SK-N-SH (cell line): ENCODE results near the gene SPDL1. TPM values are rescaled to one million over a fixed set of nuclear protein-coding genes. Genes with fewer than 3 reads are reported as not detected.

ENCODE experiments used
- CTCF ChIA-PET: fragments of 300-600, 350-600 bp; formaldehyde crosslinking; extraction: SDS; loops from one replicate; lab custom pipeline; 2021; lab: Yijun Ruan, JAX
- POLR2A ChIA-PET: fragments of 350-600 bp; sonication (Branson Sonifier 250); formaldehyde crosslinking; extraction: SDS; loops from one replicate; lab custom pipeline; 2020; ENCODE audit warnings: antibody characterized with exemption, inconsistent platforms; lab: Yijun Ruan, JAX
- DNase-seq: peaks from one replicate; pipeline ENCODE4 v3.0.0; 2012
- H2AFZ ChIP-seq: fragments of 200-600 bp; sonication (generic); 2 replicates; pipeline ENCODE4 v1.8.1; 2016; ENCODE audit warnings: antibody characterized with exemption, mild to moderate bottlenecking, low read depth
- H3F3A ChIP-seq: fragments of 200-600 bp; sonication (generic); replicated peaks from 2 replicates; pipeline ENCODE3; 2016; ENCODE audit warnings: antibody characterized with exemption, mild to moderate bottlenecking; ENCODE audit not compliant: insufficient read depth
- H3K27ac ChIP-seq, 2 experiments: fragments of 200-500 bp in 1 of 2; fragments of 200-600 bp in 1 of 2; sonication (Bioruptor generic) in 1 of 2; sonication (generic), shearing (Covaris generic) in 1 of 2; 2 replicates each; pipeline versions ENCODE4 v1.5.1 to v1.6.1; 2014 to 2016; ENCODE audit warnings: low read depth in 2 of 2, inconsistent platforms in 1 of 2, low read length in 1 of 2, mild to moderate bottlenecking in 1 of 2, mixed read lengths in 1 of 2
- H3K27me3 ChIP-seq: fragments of 200-600 bp; sonication (generic), shearing (Covaris generic); 2 replicates; pipeline ENCODE4 v1.6.1; 2016; ENCODE audit warnings: mixed run types; ENCODE audit not compliant: insufficient read depth
- H3K36me3 ChIP-seq, 2 experiments: fragments of 200-500 bp in 1 of 2; fragments of 200-600 bp in 1 of 2; sonication (Bioruptor generic) in 1 of 2; sonication (generic) in 1 of 2; replicated peaks in 1 of 2; 2 replicates each; pipeline versions ENCODE3 to v1.5.1; 2014 to 2016; ENCODE audit warnings: low read length in 1 of 2, mild to moderate bottlenecking in 1 of 2; ENCODE audit not compliant: insufficient read depth in 2 of 2, control insufficient read depth in 1 of 2
- H3K4me1 ChIP-seq, 2 experiments: fragments of 200-500 bp in 1 of 2; fragments of 200-600 bp in 1 of 2; sonication (Bioruptor generic) in 1 of 2; sonication (generic), shearing (Covaris generic) in 1 of 2; 2 replicates each; pipeline versions ENCODE4 v1.5.1 to v1.6.1; 2014 to 2016; ENCODE audit warnings: low read depth in 1 of 2, low read length in 1 of 2, mixed run types in 1 of 2; ENCODE audit not compliant: insufficient read depth in 2 of 2, control insufficient read depth in 1 of 2
- H3K4me2 ChIP-seq: fragments of 200-600 bp; sonication (generic), shearing (Covaris generic); 2 replicates; pipeline ENCODE4 v1.6.1; 2017; ENCODE audit warnings: mixed run types
- H3K4me3 ChIP-seq, 2 experiments: fragments of 200-500 bp in 1 of 2; fragments of 200-600 bp in 1 of 2; sonication (Bioruptor generic) in 1 of 2; sonication (generic), shearing (Covaris generic) in 1 of 2; 2 replicates each; pipeline versions ENCODE4 v1.5.1 to v1.8.1; 2014 to 2016; ENCODE audit warnings: low read depth in 2 of 2, inconsistent platforms in 1 of 2, low read length in 1 of 2, mild to moderate bottlenecking in 1 of 2, mixed read lengths in 1 of 2, moderate library complexity in 1 of 2
- H3K79me2 ChIP-seq: fragments of 200-600 bp; sonication (generic); 2 replicates; pipeline ENCODE4 v1.8.1; 2017; ENCODE audit warnings: mild to moderate bottlenecking; ENCODE audit not compliant: insufficient read depth
- H3K9ac ChIP-seq: fragments of 200-600 bp; sonication (generic); 2 replicates; pipeline ENCODE4 v1.6.1; 2017; ENCODE audit warnings: mixed run types
- H3K9me2 ChIP-seq: fragments of 200-600 bp; sonication (generic); 2 replicates; pipeline ENCODE4 v1.6.1; 2017; ENCODE audit warnings: mixed run types
- H3K9me3 ChIP-seq: fragments of 200-600 bp; sonication (generic); 2 replicates; pipeline ENCODE4 v1.6.1; 2017; ENCODE audit warnings: mixed run types, mild to moderate bottlenecking, moderate library complexity
- H4K20me1 ChIP-seq: fragments of 200-600 bp; sonication (generic); 2 replicates; pipeline ENCODE4 v1.6.1; 2017; ENCODE audit warnings: mild to moderate bottlenecking, mixed run types; ENCODE audit not compliant: insufficient read depth
- CHD2 ChIP-seq: fragments of 150-350 bp; IDR thresholded peaks from 2 replicates; pipeline ENCODE4 v1.6.1; 2018; ENCODE audit warnings: low read length; ENCODE audit not compliant: partially characterized antibody
- CTCF ChIP-seq: fragments of 200-600 bp; sonication (generic); IDR thresholded peaks from 2 replicates; pipeline ENCODE4 v1.6.1; 2017; ENCODE audit warnings: antibody characterized with exemption, mild to moderate bottlenecking, moderate library complexity
- EP300 ChIP-seq, 2 experiments: IDR thresholded peaks; 2 replicates each; pipeline versions ENCODE4 v1.4.0 to v1.6.1; 2012; ENCODE audit warnings: borderline replicate concordance in 1 of 2, low read depth in 1 of 2, low read length in 1 of 2
- NFIC ChIP-seq: IDR thresholded peaks from 2 replicates; pipeline ENCODE4 v1.4.0; 2012; ENCODE audit warnings: borderline replicate concordance
- POLR2AphosphoS5 ChIP-seq: IDR thresholded peaks from 2 replicates; pipeline ENCODE4 v1.6.1; 2012; ENCODE audit warnings: low read depth, low read length
- REST ChIP-seq: IDR thresholded peaks from 2 replicates; pipeline ENCODE4 v1.6.1; 2012; ENCODE audit warnings: mild to moderate bottlenecking, low read depth, low read length, moderate library complexity
- SMC3 ChIP-seq: IDR thresholded peaks from 2 replicates; pipeline ENCODE4 v1.6.1; 2012; ENCODE audit warnings: low read depth, low read length, improper control_type of control experiment
- TAF1 ChIP-seq: IDR thresholded peaks from 2 replicates; pipeline ENCODE4 v1.6.1; 2012; ENCODE audit warnings: low read depth, mild to moderate bottlenecking, low read length, moderate library complexity, borderline replicate concordance
- TCF12 ChIP-seq: IDR thresholded peaks from 2 replicates; pipeline ENCODE4 v1.4.0; 2012
- USF2 ChIP-seq: fragments of 150-350 bp; IDR thresholded peaks from 2 replicates; pipeline ENCODE4 v1.6.1; 2017; ENCODE audit warnings: antibody characterized with exemption, low read length, low read depth, borderline replicate concordance
- YY1 ChIP-seq: IDR thresholded peaks from 2 replicates; pipeline ENCODE4 v1.4.0; 2012; ENCODE audit warnings: low read depth, mild to moderate bottlenecking
- ZBTB33 ChIP-seq: IDR thresholded peaks from 2 replicates; pipeline ENCODE4 v1.4.0; 2012; ENCODE audit warnings: low read depth, borderline replicate concordance
- WGBS: methylation state at CpG from one replicate; pipeline ENCODE4 v1.1.6; 2017; ENCODE audit warnings: low lambda C conversion rate; 5-methylcytosine and 5-hydroxymethylcytosine counted together
- polyA plus RNA-seq, 3 experiments: library from polyadenylated mRNA; depleted of rRNA; stranded (reverse); fragments of >200 nt; gene quantifications; 2 replicates each; pipeline ENCODE4 v1.2.3, GENCODE V29; 2012

SPDL1 gene
- polyA plus RNA-seq, 1 of the 3 experiments (the other 2 are of a cell fraction): 45.1 TPM

- DNase-seq: no peak
- no peaks in the 10 kb centered on the region for H4K20me1 ChIP-seq
- CTCF ChIA-PET: no interaction called here
- peaks cover 0 to 3% of the 10 kb centered on the region in 2 experiments for H3K36me3 ChIP-seq
- H3K4me2 ChIP-seq: no peak overlapping the region
- no peak overlapping the region for H3K4me3 ChIP-seq
- TF ChIP-seq CTCF: no peak
- no peak for TF ChIP-seq TAF1
- no peak for TF ChIP-seq EP300 (IDR thresholded peaks at IDR 0.05; ENCODE audit: borderline replicate concordance in 1 of 2, low read depth in 1 of 2, low read length in 1 of 2)
- no peak for TF ChIP-seq YY1
- TF ChIP-seq POLR2AphosphoS5: no peak
- TF ChIP-seq CHD2: no peak
- TF ChIP-seq REST: no peak
- TF ChIP-seq ZBTB33: no peak
- TF ChIP-seq SMC3: no peak
- no peak for TF ChIP-seq NFIC
- no peak for TF ChIP-seq USF2
- no peak for TF ChIP-seq TCF12
- TF ChIP-seq, all 33 proteins: peak for 0
- H2AFZ ChIP-seq: no peak overlapping the region
- 0 out of 2 replicates have a peak, but pooled peaks cover 14% of the 10 kb centered on the region for H3K9me3 ChIP-seq
- H3K4me1 ChIP-seq: no peaks in the 10 kb centered on the region
- H3K27me3 ChIP-seq: no peaks in the 10 kb centered on the region
- no peak overlapping the region for H3K9ac ChIP-seq
- WGBS: 59% methylated on average over 1 of the region's 1 CpG
- H3K27ac ChIP-seq: no peak overlapping the region
- H3F3A ChIP-seq: peaks cover 5% of the 10 kb centered on the region
- no peaks in the 10 kb centered on the region for H3K79me2 ChIP-seq
- POLR2A ChIA-PET: no interaction called here
- H3K9me2 ChIP-seq: no peaks in the 10 kb centered on the region
These were observed 52.4 kb downstream of the SPDL1 start for GRCh38 chr5:169635936-169636335.
